GM12878 (cell line): ENCODE results near the gene CFHR5. TPM values are rescaled to one million over a fixed set of nuclear protein-coding genes. Genes with fewer than 3 reads are reported as not detected.
"Not testable (repeated sequence)": the region's sequence is repeated elsewhere in the genome, so short reads cannot be mapped to it uniquely, and the experiment has no call there.

Experiments used
- ATAC-seq: fragments of 200-7000 bp; cut with Tn5 transposase; 3 replicates; pipeline ENCODE4 v1.9.1; 2020; ENCODE audit warnings: mild to moderate bottlenecking, moderate library complexity
- Bru-seq: library from RNA; stranded (reverse); fragments of 400-500 nt; gene quantifications from one replicate; lab custom pipeline; 2021; lab: Mats Ljungman, UMichigan
- BruChase-seq, 2 experiments: library from RNA; stranded (reverse); fragments of 400-500 nt; gene quantifications; one replicate each; lab custom pipeline; 2021; lab: Mats Ljungman, UMichigan
- BruUV-seq: library from RNA; stranded (reverse); fragments of 400-500 nt; replicated peaks from 2 replicates; lab custom pipeline; 2021; lab: Mats Ljungman, UMichigan
- CTCF ChIA-PET: fragments of 300-600 bp; sonication (Branson Sonifier 250); formaldehyde crosslinking; extraction: SDS; loops from one replicate; lab custom pipeline; 2021; ENCODE audit warnings: inconsistent platforms; lab: Yijun Ruan, JAX
- POLR2A ChIA-PET: fragments of 350-600 bp; formaldehyde crosslinking; extraction: SDS; loops from one replicate; lab custom pipeline; 2021; ENCODE audit warnings: inconsistent platforms; lab: Charles Lee
- RAD21 ChIA-PET: fragments of 300-600 bp; sonication (Branson Sonifier 250); formaldehyde crosslinking; loops from one replicate; lab custom pipeline; 2023; ENCODE audit warnings: antibody characterized with exemption; ENCODE audit not compliant: unreplicated experiment; lab: Charles Lee
- SMC1A ChIA-PET: fragments of 300-600 bp; sonication (Branson Sonifier 250); formaldehyde crosslinking; loops from one replicate; lab custom pipeline; 2023; ENCODE audit not compliant: unreplicated experiment, uncharacterized antibody; lab: Charles Lee
- DNase-seq: peaks from one replicate; pipeline ENCODE4 v3.0.0-alpha.2; 2011; ENCODE audit warnings: low read depth, low spot score
- FAIRE-seq: peaks from 3 replicates; lab custom pipeline; 2011; peaks lifted over from hg19 to GRCh38; lab: Jason Lieb, UNC
- H2AFZ ChIP-seq: 2 replicates; pipeline ENCODE4 v1.6.0; 2011; ENCODE audit warnings: low read depth, low read length, control low read depth; ENCODE audit not compliant: control insufficient read depth
- H3K27ac ChIP-seq: 2 replicates; pipeline ENCODE4 v1.5.1; 2011; ENCODE audit warnings: control low read depth; ENCODE audit not compliant: control insufficient read depth, insufficient read depth
- H3K27me3 ChIP-seq, 2 experiments: replicated peaks in 1 of 2; 2 replicates each; pipeline versions ENCODE4 v1.6.0 to v1.6.1; 2011; ENCODE audit warnings: low read length in 1 of 2; ENCODE audit not compliant: control insufficient read depth in 2 of 2, insufficient read depth in 2 of 2
- H3K36me3 ChIP-seq, 2 experiments: 2 replicates each; pipeline ENCODE4 v1.5.1; 2011; ENCODE audit warnings: low read length in 1 of 2; ENCODE audit not compliant: control insufficient read depth in 2 of 2, insufficient read depth in 2 of 2
- H3K4me1 ChIP-seq: 2 replicates; pipeline ENCODE4 v1.6.1; 2011; ENCODE audit warnings: mild to moderate bottlenecking, low read length, moderate library complexity, mixed read lengths; ENCODE audit not compliant: control insufficient read depth, insufficient read depth
- H3K4me2 ChIP-seq: 2 replicates; pipeline ENCODE4 v1.6.0; 2011; ENCODE audit warnings: control low read depth; ENCODE audit not compliant: control insufficient read depth, insufficient read depth
- H3K4me3 ChIP-seq: fragments of 200-600 bp; sonication (generic); 2 replicates; pipeline ENCODE4 v1.5.1; 2016
- H3K79me2 ChIP-seq: 2 replicates; pipeline ENCODE4 v1.6.0; 2011; ENCODE audit warnings: low read length; ENCODE audit not compliant: control insufficient read depth, insufficient read depth
- H3K9ac ChIP-seq: 2 replicates; pipeline ENCODE4 v1.8.0; 2011; ENCODE audit warnings: low read length, control low read depth, mixed read lengths; ENCODE audit not compliant: control insufficient read depth, insufficient read depth
- H3K9me3 ChIP-seq: replicated peaks from 3 replicates; pipeline ENCODE4 v1.5.1; 2011; ENCODE audit warnings: mild to moderate bottlenecking, low read length; ENCODE audit not compliant: control insufficient read depth, insufficient read depth
- H4K20me1 ChIP-seq: 2 replicates; pipeline ENCODE4 v1.6.0; 2011; ENCODE audit not compliant: control insufficient read depth, insufficient read depth
- ELK1 ChIP-seq: IDR thresholded peaks from 2 replicates; pipeline ENCODE4 v1.6.1; 2012; ENCODE audit warnings: low read depth, low read length, improper control_type of control experiment
- EP300 ChIP-seq, 2 experiments: fragments of 150-350 bp in 1 of 2; IDR thresholded peaks; 2 replicates each; pipeline ENCODE4 v1.6.1; 2011 to 2012; ENCODE audit warnings: low read depth in 2 of 2, low read length in 2 of 2, borderline replicate concordance in 1 of 2, improper control_type of control experiment in 1 of 2, inconsistent platforms in 1 of 2; ENCODE audit not compliant: control insufficient read depth in 1 of 2
- RAD51 ChIP-seq: fragments of 450-650 bp; IDR thresholded peaks from 2 replicates; pipeline ENCODE4 v1.6.1; 2016; ENCODE audit warnings: moderate library complexity, mild to moderate bottlenecking, inconsistent platforms
- TAF1 ChIP-seq: IDR thresholded peaks from 2 replicates; pipeline ENCODE4 v1.6.1; 2011; ENCODE audit warnings: mild to moderate bottlenecking, low read depth, low read length, borderline replicate concordance
- WGBS: methylation state at CpG from one replicate; pipeline ENCODE4 v1.1.6; 2016; ENCODE audit warnings: low lambda C conversion rate; ENCODE audit not compliant: insufficient replicate concordance, insufficient coverage; ENCODE audit errors: missing lambda C conversion rate; 5-methylcytosine and 5-hydroxymethylcytosine counted together
- in situ Hi-C: fragments of 300-500 bp; cut with MboI; formaldehyde crosslinking; loops from 9 replicates; pipeline ENCODE4 v1.14.3; 2018; ENCODE audit warnings: mixed read lengths
- intact Hi-C: fragments of 100-400 bp; cut with micrococcal nuclease; formaldehyde crosslinking; loops from one replicate; pipeline ENCODE4 v1.14.2; 2022; ENCODE audit not compliant: unreplicated experiment
- long read RNA-seq, 2 experiments: library from polyadenylated mRNA; unstranded; transcript quantifications; one replicate each; pipeline ENCODE4 v2.0.0, GENCODE V29; 2019 to 2020
- polyA minus RNA-seq, 3 experiments: library from RNA; depleted of rRNA, polyadenylated mRNA; stranded (reverse); fragments of >200 nt; gene quantifications; 2 replicates each; pipeline ENCODE4 v1.2.3, GENCODE V29; 2011
- polyA plus RNA-seq, 11 experiments: library from polyadenylated mRNA; depleted of rRNA in 4 of 11; unstranded in 6 of 11; stranded (reverse) in 5 of 11; fragments of >200 nt; fragmentation: Nextera tagmentation in 4 of 11; fragmentation: Illumina TruSeq in 1 of 11; extraction: Ambion mirVana in 4 of 11; extraction: Trizol in 1 of 11; gene quantifications; 1 replicate in 1 of 11; 2 replicates in 10 of 11; pipeline versions ENCODE4 v1.2.1 to v1.2.3, GENCODE V29; 2011 to 2016; ENCODE audit warnings: inconsistent platforms in 2 of 11, missing spikeins in 2 of 11, low read depth in 1 of 11
- total RNA-seq, 4 experiments: library from RNA; depleted of rRNA in 3 of 4; stranded (reverse); fragments of >200 nt in 3 of 4; fragmentation: Illumina TruSeq in 1 of 4; extraction: Trizol in 1 of 4; gene quantifications; 2 replicates each; pipeline versions ENCODE4 v1.2.1 to v1.2.3, GENCODE V29; 2013 to 2021

CFHR5 gene
- total RNA-seq (2013; cell fraction: nucleolus; rRNA removed): not detected in 2 replicates
- total RNA-seq (2014; rRNA removed) (not detected in 2 replicates), total RNA-seq (2014; rRNA removed; fragmentation: Illumina TruSeq; extraction: Trizol) (not detected in 2 replicates), total RNA-seq (2021) (not detected in 2 replicates), polyA plus RNA-seq (2011; rRNA removed) (not detected in 2 replicates), polyA plus RNA-seq (2014; fragmentation: Illumina TruSeq; extraction: Trizol) (not detected in 2 replicates), polyA plus RNA-seq (2014; fragmentation: Nextera tagmentation; extraction: Ambion mirVana) (not detected), polyA plus RNA-seq (2014; rRNA removed) (not detected in 2 replicates), polyA plus RNA-seq (2016; fragmentation: Nextera tagmentation; extraction: Ambion mirVana) (not detected), polyA minus RNA-seq (2011; rRNA and poly(A)+ RNA removed) (not detected in 2 replicates), Bru-seq, nascent RNA (not detected), BruChase-seq, experiment 1, labeled RNA remaining after a 6-hour chase (not detected), BruChase-seq, experiment 2, labeled RNA remaining after a 2-hour chase (not detected)
- not detected for polyA plus RNA-seq (2011; ENCODE audit: low read depth)
- polyA plus RNA-seq (2011; cell fraction: cytosol; rRNA removed): not detected in 2 replicates
- polyA plus RNA-seq (2011; cell fraction: nucleus; rRNA removed): not detected in 2 replicates
- polyA plus RNA-seq (2012): not detected in 2 replicates
- not detected in 2 replicates for polyA minus RNA-seq (2011; cell fraction: cytosol; rRNA and poly(A)+ RNA removed)
- not detected in 2 replicates for polyA minus RNA-seq (2011; cell fraction: nucleus; rRNA and poly(A)+ RNA removed)
- long read RNA-seq, experiment 1: 0 reads
- long read RNA-seq, experiment 2, partial matches to known transcripts: 0 of 1 reads
- long read RNA-seq, experiment 2, other reads (novel, unspliced or antisense): 1 of 1 reads

GRCh38 chr1:196977278-196977677 is at the start of gene CFHR5:
TSS of gene CFHR5 (plus strand) at chr1:196977556. CDS start at chr1:196977665, 109 bp downstream.
- Histone ChIP-seq H3K4me1 (no peaks in the 10 kb centered on the region), H3K9me3 (no peaks in the 10 kb centered on the region), H3K9ac (no peak within 1 kb of the TSS), H3K27me3 (no peaks in the 10 kb centered on the region), H3K36me3 (no peaks in the 10 kb centered on the region), H2AFZ (no peak within 1 kb of the TSS), H3K79me2 (no peaks in the 10 kb centered on the region), H3K27ac (no peak within 1 kb of the TSS), H3K4me2 (no peak within 1 kb of the TSS), H3K4me3 (no peak within 1 kb of the TSS), H4K20me1 (no peaks in the 10 kb centered on the region)
- intact Hi-C loops (no loop called here), in situ Hi-C loops (no loop called here)
- ChIA-PET SMC1A (no interaction called here), RAD21 (no interaction called here), CTCF (no interaction called here), POLR2A (no interaction called here)
- TF ChIP-seq ELK1 (no peak), EP300 (IDR thresholded peaks at IDR 0.05; ENCODE audit: borderline replicate concordance in 1 of 2, control insufficient read depth in 1 of 2, low read depth in 2 of 2, low read length in 2 of 2) (no peak), RAD51 (no peak), TAF1 (no peak)
- no TSS peak for BruUV-seq
- FAIRE-seq: no peak
- DNase-seq: no peak
- 30% methylated on average over 5 of the region's 5 CpGs for WGBS
- no peak for ATAC-seq

GRCh38 chr1:196932853-196933252 is 44.5 kb upstream of the CFHR5 start:
- SMC1A ChIA-PET, intact Hi-C loops, H3K9me3 ChIP-seq, POLR2A ChIA-PET, H3K9ac ChIP-seq, in situ Hi-C loops, H2AFZ ChIP-seq, ATAC-seq, DNase-seq, H3K27ac ChIP-seq, CTCF ChIA-PET, H3K4me1 ChIP-seq, FAIRE-seq, H3K27me3 ChIP-seq, H3K79me2 ChIP-seq, BruUV-seq, H4K20me1 ChIP-seq, H3K4me2 ChIP-seq, RAD21 ChIA-PET, H3K4me3 ChIP-seq, H3K36me3 ChIP-seq: not testable (repeated sequence)
- WGBS: 12% methylated on average over 2 of the region's 2 CpGs
